GM10266 (cell line): ENCODE measurements around the gene RCAN1.
A peak's percentile ranks its signal among the peaks of the same experiment; 100 is the strongest.
"Not testable (repeated sequence)": the region's sequence is repeated elsewhere in the genome, so short reads cannot be mapped to it uniquely, and the experiment has no call there.

Experiments used
- DNase-seq: peaks from one replicate; pipeline ENCODE4 v3.0.0; 2012; ENCODE audit errors: extremely low spot score
- CTCF ChIP-seq: IDR thresholded peaks from 2 replicates; pipeline ENCODE4 v1.5.1; 2012; ENCODE audit warnings: mild to moderate bottlenecking, low read depth; ENCODE audit not compliant: control insufficient read depth, insufficient read depth; ENCODE audit errors: missing control alignments

Gene RCAN1

GRCh38 chr21:34612557-34612956 lies 2.4 kb downstream of the RCAN1 start:
- peak; percentile 29 for DNase-seq

GRCh38 chr21:34612056-34612455 lies 2.9 kb downstream of the RCAN1 start:
- no peak for DNase-seq
- no peak for TF ChIP-seq CTCF

More at GRCh38 chr21:34612557-34612956, 2.4 kb downstream of the RCAN1 start:
- TF ChIP-seq CTCF: no peak

GRCh38 chr21:34611528-34611927 lies 3.4 kb downstream of the RCAN1 start:
- no peak for TF ChIP-seq CTCF
- DNase-seq: no peak

GRCh38 chr21:34609933-34610549 lies 4.9 kb downstream of the RCAN1 start:
- no peak for TF ChIP-seq CTCF
- DNase-seq: no peak

- no peak for DNase-seq
- TF ChIP-seq CTCF: no peak
These were observed 5.5 kb downstream of the RCAN1 start for GRCh38 chr21:34609244-34609932.

GRCh38 chr21:34607376-34607775 lies 7.5 kb downstream of the RCAN1 start:
- DNase-seq: not testable (repeated sequence)

- no peak for TF ChIP-seq CTCF
- DNase-seq: no peak
These were observed 8.3 kb downstream of the RCAN1 start for GRCh38 chr21:34606621-34607020.
